Activated B cell treated with CpG ODN at 0.5 μM for 24 hours (primary cell): ENCODE data around the gene SPRR3. TPM values are rescaled to one million over a fixed set of nuclear protein-coding genes. Genes with fewer than 3 reads are reported as not detected.

Experiments
- ATAC-seq: fragments of 200-7000 bp; cut with Tn5 transposase; one replicate; pipeline ENCODE4 v1.10.0; 2021; ENCODE audit warnings: low read depth, mild to moderate bottlenecking, moderate library complexity
- CTCF ChIA-PET: fragments of 350-600 bp; sonication (Branson Sonifier 250); formaldehyde crosslinking; loops from one replicate; lab custom pipeline; 2021; ENCODE audit warnings: antibody characterized with exemption; lab: Charles Lee
- POLR2A ChIA-PET: fragments of 350-600 bp; sonication (Branson Sonifier 250); formaldehyde crosslinking; loops from one replicate; lab custom pipeline; 2021; ENCODE audit warnings: antibody characterized with exemption; lab: Charles Lee
- DNase-seq: peaks from one replicate; pipeline ENCODE4 v3.0.0; 2022
- H3K27ac Mint-ChIP-seq: one replicate; pipeline ENCODE4 v1.8.0; 2020; ENCODE audit warnings: mixed read lengths
- H3K27me3 Mint-ChIP-seq: one replicate; pipeline ENCODE4 v1.8.0; 2021; ENCODE audit warnings: mixed read lengths
- H3K36me3 Mint-ChIP-seq: one replicate; pipeline ENCODE4 v1.8.0; 2021; ENCODE audit warnings: low read depth, mixed read lengths
- H3K4me1 Mint-ChIP-seq: one replicate; pipeline ENCODE4 v1.8.0; 2021; ENCODE audit warnings: mixed read lengths
- H3K4me3 Mint-ChIP-seq: one replicate; pipeline ENCODE4 v1.8.0; 2020; ENCODE audit warnings: mild to moderate bottlenecking, mixed read lengths
- H3K9me3 Mint-ChIP-seq: one replicate; pipeline ENCODE4 v1.8.0; 2020; ENCODE audit warnings: mixed read lengths
- CTCF ChIP-seq: fragments of 200-600 bp; IDR thresholded peaks from one replicate; pipeline ENCODE4 v1.8.0; 2022; ENCODE audit warnings: antibody characterized with exemption, mild to moderate bottlenecking
- intact Hi-C: fragments of 100-400 bp; cut with micrococcal nuclease; formaldehyde crosslinking; loops from one replicate; pipeline ENCODE4 v1.15.1; 2024
- total RNA-seq: library from RNA; stranded (reverse); gene quantifications from 2 replicates; pipeline ENCODE4 v1.2.3, GENCODE V29; 2022

Gene SPRR3
- total RNA-seq, 1 donor from 2014 or later = not detected

GRCh38 chr1:153028766-153029165 lies 27.2 kb downstream of the SPRR3 start:
- H3K27me3 Mint-ChIP-seq = peaks cover 18% of the 10 kb centered on the region
- H3K4me3 Mint-ChIP-seq = no peak overlapping the region
- intact Hi-C loops = no loop called here
- peaks cover 3% of the 10 kb centered on the region for H3K9me3 Mint-ChIP-seq
- no peaks in the 10 kb centered on the region for H3K36me3 Mint-ChIP-seq
- DNase-seq = no peak
- POLR2A ChIA-PET = no interaction called here
- H3K4me1 Mint-ChIP-seq = no peaks in the 10 kb centered on the region
- CTCF ChIA-PET = no interaction called here
- H3K27ac Mint-ChIP-seq = no peak overlapping the region
- TF ChIP-seq CTCF = no peak
- no peak for ATAC-seq

- DNase-seq (no peak), ATAC-seq (no peak)
- CTCF ChIA-PET = no interaction called here
- peaks cover 16% of the 10 kb centered on the region for H3K27me3 Mint-ChIP-seq
- no peaks in the 10 kb centered on the region for H3K4me1 Mint-ChIP-seq
- intact Hi-C loops = no loop called here
- H3K27ac Mint-ChIP-seq = no peak within 1 kb of the TSS
- peaks cover 3% of the 10 kb centered on the region for H3K9me3 Mint-ChIP-seq
- no peaks in the 10 kb centered on the region for H3K36me3 Mint-ChIP-seq
- TF ChIP-seq CTCF = no peak
- no peak within 1 kb of the TSS for H3K4me3 Mint-ChIP-seq
- POLR2A ChIA-PET = no interaction called here
Observed at GRCh38 chr1:153030895-153031294, 29.3 kb downstream of the SPRR3 start, which contains the start of gene SPRR1B. TSS of gene SPRR1B (plus strand) at chr1:153031203. CDS start at chr1:153032346, 1,143 bp downstream.

- intact Hi-C loops = no loop called here
- no peak for ATAC-seq
- H3K4me1 Mint-ChIP-seq = no peaks in the 10 kb centered on the region
- TF ChIP-seq CTCF = no peak
- H3K4me3 Mint-ChIP-seq = no peak overlapping the region
- no peak for DNase-seq
- peaks cover 3% of the 10 kb centered on the region for H3K9me3 Mint-ChIP-seq
- no peaks in the 10 kb centered on the region for H3K36me3 Mint-ChIP-seq
- no peak overlapping the region for H3K27ac Mint-ChIP-seq
- POLR2A ChIA-PET = no interaction called here
- CTCF ChIA-PET = no interaction called here
- peaks cover 19% of the 10 kb centered on the region for H3K27me3 Mint-ChIP-seq
Observed at GRCh38 chr1:153032073-153032472, 30.5 kb downstream of the SPRR3 start.

- H3K4me1 Mint-ChIP-seq = no peaks in the 10 kb centered on the region
- DNase-seq (no peak), ATAC-seq (no peak)
- ChIA-PET CTCF (no interaction called here), POLR2A (no interaction called here)
- intact Hi-C loops = no loop called here
- H3K27ac Mint-ChIP-seq = no peak overlapping the region
- TF ChIP-seq CTCF = no peak
- no peak overlapping the region for H3K4me3 Mint-ChIP-seq
- H3K27me3 Mint-ChIP-seq = peaks cover 26% of the 10 kb centered on the region
- H3K9me3 Mint-ChIP-seq = peaks cover 3% of the 10 kb centered on the region
- no peaks in the 10 kb centered on the region for H3K36me3 Mint-ChIP-seq
Observed at GRCh38 chr1:153032677-153033308, 31.2 kb downstream of the SPRR3 start.

GRCh38 chr1:153035211-153035610 lies 33.7 kb downstream of the SPRR3 start:
- CTCF ChIA-PET = no interaction called here
- Mint-ChIP-seq H3K27me3 (peaks cover 28% of the 10 kb centered on the region), H3K27ac (no peak overlapping the region), H3K4me3 (no peak overlapping the region), H3K4me1 (no peaks in the 10 kb centered on the region), H3K9me3 (no peaks in the 10 kb centered on the region), H3K36me3 (no peaks in the 10 kb centered on the region)
- POLR2A ChIA-PET = no interaction called here
- DNase-seq = no peak
- no peak for ATAC-seq
- intact Hi-C loops = no loop called here
- TF ChIP-seq CTCF = no peak
